GM03348 (cell line): Measurements from ENCODE around the gene DDX10.
"Not testable (repeated sequence)": the region's sequence is repeated elsewhere in the genome, so short reads cannot be mapped to it uniquely, and the experiment has no call there.

Experiments used
- DNase-seq: peaks from one replicate; pipeline ENCODE4 v3.0.0; 2012; ENCODE audit warnings: low spot score

DDX10 gene

DNA sequence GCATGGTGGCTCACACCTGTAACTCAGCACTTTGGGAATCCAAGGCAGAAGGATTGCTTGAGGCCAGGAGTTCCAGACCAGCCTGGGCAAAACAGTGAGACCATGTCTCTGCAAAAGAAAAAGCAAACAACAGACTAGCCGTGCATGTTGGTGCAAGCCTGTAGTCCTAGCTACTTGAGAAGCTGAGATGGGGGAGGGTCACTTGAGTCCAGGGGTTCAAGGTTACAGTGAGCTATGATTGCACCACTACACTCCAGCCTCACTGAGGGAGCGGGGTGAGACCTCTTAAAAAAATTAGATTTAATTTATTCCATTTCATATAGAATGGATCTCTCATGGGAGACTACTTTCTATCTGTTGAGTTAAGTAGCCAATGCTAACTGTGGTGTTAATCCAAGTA, 50.4 kb downstream of the DDX10 start:
- DNase-seq = no peak

DNA sequence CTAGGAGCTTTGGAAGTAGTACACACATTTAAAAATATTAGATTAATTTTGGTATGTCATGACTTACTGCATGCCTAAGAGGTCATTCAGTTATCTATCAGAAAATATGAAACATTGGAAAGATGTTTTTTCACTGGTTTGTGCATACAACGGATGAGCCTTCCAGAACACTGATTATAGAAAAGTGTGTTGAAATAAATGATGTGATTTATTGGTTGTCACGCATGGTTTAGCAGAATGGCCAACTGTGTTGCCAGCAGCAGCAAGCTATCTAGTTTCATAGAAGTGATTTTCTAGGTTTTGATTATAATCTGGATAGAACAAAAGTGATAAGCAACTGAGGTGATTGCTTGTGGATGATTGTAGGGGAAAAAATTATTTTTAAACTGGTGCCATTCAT, 53.6 kb downstream of the DDX10 start:
- DNase-seq = no peak

DNA sequence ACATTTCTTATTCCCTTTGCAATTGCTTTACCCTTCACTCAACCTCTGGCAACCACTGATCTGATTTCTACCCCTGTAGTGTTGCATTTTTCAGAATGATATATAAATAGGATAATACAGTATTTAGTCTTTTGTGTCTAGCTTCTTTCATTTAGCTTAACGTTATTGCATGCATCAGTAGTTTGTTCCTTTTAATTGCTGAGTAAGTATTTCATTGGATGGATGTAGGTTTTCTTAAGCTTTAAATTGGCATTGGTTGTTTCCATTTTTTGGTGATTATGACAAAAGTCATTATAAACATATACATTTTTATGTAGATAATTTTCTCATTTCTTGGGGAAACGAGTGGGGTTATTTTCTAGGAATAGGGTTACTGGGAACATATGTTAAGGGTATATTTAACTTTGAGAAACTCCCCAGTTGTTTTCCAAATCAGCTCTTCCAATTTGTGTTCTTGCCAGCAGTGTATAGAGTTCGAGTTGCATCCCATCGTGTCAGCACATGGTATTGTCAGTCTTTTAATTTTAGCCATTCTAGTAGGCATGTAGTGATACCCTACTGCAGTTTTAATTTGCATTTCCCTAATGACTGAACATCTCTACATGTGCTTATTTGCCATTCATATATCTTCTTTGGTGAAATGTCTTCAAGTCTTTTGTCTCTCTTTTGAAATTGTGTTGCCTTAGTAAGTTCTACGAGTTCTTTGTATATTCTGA, 60.3 kb downstream of the DDX10 start:
- DNase-seq = no peak

DNA sequence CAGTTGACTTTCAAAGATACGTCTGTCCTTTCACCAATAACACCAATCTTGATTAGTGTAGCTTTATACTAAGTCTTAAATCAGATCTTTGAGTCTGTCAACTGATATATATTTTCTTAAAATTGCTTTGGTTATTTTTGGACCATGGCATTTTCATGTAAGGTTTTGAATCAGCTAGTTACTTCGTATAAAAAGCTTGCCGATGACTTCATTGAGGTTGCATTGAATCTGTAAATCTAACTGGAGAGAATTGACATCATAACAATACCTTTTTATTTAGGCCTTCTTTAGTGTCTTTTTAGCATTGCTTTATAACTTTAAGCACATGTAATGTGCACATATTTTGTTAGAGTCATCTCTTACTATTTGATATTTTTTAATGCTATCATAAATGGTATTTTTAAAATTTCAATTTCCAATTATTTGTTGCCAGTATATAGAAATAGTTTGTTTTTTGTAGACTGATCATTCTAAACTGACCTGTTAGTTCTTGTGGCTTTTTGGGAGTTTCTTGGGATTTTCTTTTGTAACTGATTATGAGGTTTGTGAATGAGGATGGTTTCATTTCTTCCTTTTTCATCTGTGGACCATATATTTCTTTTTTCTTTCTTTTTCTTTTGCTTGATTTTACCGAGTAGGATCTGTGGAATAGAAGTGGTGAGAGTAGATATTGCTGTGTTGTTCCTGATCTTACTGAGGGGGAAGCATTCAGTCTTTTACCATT, 61.4 kb downstream of the DDX10 start:
- no peak for DNase-seq

DNA sequence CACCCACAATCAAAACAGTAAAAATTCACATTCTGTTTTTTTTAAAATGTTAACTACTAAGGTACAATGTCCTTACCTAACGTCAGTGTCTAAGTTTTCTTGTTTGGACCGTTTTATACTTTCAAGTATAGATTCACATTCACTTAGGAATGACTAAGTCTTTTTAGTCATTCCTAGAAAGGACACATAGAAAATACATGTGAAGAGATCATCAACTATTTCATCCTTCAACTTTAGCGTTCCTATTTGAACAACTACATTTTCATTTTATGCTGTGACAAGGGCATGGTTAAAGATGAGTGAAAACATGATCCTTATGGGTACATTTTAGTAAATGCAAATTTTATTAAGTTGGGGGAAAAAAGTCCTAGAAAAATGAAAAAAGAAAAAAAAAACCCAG, 62.8 kb downstream of the DDX10 start:
- no peak for DNase-seq

DNA sequence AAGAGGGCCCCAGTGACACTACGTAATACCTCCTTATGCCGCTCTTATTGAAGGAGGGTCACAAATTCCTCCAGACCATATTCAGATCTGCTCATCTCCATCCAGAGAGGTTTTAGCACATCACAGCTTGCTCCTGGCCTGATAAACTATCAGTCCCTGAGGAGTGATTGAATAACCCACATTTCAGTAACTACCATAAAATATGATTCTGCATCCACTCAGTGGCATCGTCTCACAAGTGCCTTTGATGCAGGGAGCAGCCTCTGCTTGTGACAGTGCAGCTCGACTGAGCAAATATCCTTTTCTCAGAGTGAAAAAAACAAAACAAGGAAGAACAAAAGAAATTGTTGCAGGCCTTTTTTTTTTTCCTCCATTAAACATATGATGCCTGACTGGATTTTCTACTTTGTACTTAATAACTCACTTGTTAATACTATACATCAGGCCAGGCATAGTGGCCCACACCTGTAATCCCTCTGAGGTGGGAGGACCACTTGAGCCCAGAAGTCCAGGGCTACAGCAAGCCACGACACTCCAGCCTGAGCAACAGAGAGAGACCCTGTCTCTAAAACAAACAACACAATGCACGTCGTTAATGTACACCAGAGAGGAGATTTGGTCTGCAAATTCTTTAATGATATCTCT, 64.5 kb downstream of the DDX10 start:
- DNase-seq = no peak

DNA sequence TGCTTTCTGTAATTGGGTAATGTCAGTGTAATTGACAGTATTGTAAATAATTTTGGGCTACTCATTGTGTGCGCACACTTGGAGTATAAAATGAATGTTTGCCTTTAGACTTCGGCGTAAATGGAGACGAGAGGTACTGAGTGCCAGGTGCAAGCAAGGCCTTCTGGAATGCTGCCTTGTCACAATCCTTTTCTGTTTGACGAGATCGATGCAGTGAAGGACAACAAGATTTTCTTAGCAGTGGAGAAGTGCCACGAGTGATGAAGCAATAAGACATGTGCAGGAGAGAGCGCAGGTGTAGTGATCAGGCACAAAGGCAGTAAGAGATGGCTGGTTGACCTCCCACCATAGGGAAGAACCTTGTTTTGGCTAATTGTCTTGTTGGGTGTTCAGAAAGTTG, 67.5 kb downstream of the DDX10 start:
- DNase-seq = no peak

DNA sequence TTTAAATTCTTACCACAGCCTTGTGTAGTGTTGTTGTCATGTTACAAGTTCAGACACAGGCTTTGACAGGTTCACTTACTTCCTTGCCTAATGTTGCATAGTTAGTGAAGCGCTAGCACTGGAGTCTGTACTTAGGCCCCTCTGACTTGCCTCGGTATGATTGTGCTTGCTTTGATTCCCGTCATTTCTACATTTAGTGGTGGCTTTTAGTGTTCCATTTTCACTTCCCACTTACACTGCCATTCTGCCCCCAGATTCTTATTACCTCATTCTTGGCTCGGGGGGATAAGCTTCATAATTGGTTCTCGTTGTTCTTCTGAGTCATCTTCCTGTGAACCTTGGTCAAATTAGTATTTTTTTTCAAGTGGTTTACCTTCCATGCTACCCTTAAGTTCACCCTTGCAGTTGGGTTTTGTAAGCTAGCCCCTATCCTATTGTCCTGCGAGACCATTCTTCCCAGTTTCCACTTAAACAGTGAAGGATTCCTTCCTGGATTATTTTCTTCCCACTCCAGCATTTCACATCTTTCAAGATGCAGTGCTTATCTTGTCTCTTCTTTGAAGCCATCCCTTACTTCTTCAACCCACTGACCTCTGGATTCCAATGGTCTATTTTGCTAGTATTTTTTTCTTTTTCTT, 68.7 kb downstream of the DDX10 start:
- DNase-seq = peak; percentile 4

DNA sequence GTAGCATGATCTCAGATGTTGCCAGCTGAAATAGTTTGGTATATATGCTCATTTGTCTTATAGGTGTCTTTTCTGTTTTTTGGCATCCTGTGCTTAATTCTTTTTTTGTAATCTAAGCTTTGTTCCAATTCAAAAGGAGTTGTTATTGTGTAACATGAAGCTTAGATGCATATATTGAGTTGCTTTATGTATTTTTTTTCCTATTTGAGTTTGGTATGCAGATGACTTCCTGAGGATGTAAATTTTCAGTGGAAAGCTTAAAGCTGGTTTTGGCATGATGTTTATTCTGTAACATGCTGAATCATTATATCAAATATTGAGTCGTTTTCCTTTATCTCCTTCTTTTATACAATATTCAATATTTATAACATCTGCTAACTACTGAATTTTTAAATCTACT, 69.4 kb downstream of the DDX10 start:
- no peak for DNase-seq

DNA sequence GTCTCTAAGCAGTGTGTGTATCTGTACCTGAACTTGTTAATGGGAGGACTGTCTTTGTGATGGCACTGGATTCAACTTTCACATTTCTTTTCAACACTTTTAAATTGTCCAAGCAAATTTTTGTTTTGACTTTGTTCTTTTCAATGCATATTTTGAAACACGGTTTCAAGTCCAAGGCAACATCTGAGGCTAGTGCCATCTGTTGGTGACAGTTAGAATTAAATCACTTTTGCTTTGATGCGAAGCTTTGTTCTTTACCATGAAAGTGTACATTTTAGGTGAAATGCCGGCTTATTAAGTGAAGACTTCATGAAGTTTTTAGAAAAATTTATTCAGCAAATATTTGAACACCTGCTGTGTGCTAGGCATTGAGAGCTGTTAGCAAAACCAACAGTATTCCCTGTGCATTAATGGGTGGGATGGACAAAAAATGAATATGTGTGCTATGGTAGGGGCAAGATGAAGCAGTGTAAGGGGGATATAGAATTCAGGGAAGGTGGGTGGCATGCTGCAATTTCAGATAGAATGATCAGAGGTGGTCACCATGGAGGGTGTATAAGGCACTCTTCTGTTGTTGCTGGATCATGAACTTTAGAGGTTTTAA, 70.2 kb downstream of the DDX10 start:
- DNase-seq = no peak

DNA sequence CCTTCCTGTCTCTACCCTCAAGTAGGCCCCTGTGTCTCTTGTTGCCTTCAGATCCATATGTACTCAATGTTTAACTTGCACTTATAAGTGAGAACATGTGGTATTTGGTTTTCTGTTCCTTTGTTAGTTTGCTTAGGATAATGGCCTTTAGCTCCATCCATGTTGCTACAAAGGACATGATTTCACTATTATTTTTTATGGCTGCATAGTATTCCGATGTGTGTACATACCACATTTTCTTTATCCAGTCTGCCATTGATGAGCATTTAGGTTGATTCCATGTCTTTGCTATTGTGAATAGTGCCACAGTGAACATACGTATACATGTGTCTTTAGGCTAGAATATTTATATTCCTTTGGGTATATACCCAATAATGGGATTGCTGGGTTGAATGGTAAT, 75.3 kb downstream of the DDX10 start:
- DNase-seq = not testable (repeated sequence)

DNA sequence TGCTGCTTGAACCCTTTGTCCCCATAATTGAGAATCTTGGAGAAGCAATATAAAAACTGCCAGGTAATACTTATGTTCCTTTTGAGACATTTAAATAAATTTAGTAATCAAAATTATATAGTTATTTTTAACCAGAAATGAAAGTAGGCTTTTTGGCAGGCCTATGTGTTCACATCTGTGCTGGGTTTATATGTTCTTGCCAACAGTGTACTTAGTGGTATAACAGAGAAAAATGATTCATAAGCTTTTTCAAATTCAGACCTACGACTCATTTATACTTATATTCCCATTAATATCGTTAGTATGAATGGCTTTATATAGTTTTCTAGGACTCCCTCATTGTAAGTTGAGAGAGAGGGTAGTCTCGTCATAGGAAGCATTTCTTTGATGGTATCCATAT, 79.0 kb downstream of the DDX10 start:
- peak; percentile 15 for DNase-seq

DNA sequence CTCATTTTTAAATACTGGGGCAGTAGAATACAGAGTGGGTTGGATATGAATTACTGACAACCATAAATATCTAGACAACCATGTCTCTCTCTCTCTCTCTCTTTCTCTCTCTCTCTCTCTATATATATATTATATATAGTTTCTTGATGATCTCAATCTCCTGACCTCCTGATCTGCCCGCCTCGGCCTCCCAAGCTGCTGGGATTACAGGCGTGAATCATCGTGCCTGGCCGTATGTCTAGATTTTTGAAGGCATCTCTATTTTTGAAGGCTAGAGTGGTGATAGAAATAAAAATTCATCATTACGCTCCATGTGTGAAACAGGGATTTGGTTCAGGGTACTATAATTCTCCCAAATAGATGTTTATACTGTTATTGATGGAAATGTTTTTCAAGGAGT, 84.1 kb downstream of the DDX10 start:
- no peak for DNase-seq

DNA sequence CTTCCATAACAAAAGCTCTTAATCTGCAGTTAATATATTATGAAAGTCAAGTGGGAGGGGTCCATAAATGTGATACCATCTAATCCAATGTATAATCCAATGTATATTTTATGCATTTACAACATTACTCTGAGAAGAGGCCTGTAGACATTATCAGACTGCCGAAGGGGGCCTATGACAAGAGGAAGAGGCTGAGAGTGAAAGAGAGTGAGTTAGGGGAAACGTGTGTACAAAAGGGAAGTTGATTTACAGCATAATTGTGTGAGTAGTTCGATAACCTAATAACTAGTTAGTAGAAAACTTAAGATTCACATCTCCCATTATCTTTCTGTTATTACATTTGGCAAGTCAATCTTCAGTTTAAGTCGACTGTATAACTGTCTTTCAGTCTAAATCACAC, 86.6 kb downstream of the DDX10 start:
- no peak for DNase-seq

DNA sequence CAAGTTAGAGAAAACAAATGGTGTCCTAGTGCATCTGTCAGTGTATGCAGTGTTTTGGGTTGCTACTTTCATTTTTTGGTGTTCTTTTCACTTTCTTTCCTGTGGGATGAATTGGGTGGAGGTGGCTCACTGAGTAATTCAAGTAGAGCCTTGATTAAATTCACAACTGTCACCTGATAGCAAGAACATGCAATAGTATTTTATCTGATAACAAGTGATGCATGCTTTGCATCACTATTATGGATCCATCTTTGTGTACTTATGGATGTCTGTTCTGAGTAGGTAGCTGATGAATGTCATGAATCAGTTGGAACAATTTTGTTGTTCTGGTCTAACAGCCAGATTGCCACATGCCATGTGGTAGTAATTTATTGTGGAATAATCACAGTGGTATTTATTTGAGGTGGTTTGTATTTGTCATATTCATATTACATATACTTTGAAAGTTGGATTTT, 87.5 kb downstream of the DDX10 start:
- DNase-seq = no peak

DNA sequence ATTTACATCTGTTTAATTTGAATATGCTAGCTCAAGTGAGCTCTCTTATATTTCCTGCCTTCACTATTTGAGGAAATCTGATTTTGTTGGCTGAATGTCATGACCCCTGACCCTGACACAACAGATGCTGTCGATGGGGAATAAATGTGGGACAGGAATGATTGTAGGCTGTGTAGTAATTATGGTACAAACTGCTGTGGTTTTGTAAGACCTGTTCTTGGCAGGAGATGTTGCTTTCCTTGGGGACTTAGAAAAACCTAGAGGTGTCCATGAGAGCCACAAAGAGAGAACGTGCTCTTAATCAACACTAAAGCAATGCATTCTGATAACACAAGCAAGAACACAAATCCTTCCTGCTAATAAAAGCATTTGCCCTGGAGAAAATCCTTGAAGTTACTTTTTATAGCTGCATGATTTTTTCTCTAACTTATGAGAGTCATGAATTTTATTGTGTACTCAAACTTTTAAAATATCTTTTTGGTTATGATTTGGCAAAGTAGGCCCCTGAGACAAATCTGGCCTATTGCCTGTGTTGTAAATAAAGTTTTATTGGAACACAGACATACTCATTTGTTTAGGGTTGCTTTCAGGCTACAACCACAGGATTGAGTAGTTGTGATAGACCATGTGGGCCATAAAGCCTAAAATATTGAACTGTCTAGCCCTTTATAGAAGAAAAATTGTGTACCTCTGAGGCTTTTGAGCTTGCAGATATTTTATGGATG, 90.2 kb downstream of the DDX10 start:
- DNase-seq = no peak

DNA sequence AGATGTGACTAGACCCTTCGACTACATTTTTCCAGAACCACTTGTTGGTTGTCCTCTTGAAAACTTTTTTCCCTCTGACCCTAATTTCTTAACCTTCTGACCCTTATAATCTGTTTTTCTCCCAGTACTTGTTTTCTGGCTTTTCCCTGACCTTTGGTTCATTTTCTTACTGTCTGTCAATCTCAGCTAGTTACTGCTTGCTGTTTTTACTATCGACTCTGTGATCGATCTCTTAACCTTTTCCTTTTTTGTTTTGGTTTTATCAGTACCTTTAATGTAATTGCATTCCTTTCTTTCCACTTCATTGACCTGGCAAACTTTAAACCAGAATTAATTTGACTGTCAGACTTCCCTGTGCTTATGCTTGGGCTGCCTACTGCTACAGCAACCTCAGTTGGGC, 92.8 kb downstream of the DDX10 start:
- DNase-seq = no peak

DNA sequence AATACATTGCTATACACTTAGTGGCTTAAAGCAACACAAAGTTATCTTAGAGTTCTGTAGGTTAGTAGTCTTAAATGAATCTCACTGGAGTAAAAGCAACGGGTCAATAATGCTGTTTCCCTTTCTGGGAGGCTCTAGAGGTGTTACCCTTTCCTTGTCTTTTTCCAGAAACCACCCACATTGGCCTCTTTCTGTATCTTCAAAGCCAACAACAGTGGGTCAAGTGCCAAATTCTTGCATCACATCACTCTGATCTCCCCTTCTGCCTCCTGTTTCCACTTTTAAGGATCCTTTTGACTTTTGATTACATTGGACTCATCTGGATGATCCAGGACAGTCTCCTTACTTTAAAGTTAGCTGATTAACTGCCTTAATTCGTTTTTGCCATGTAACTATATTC, 93.6 kb downstream of the DDX10 start:
- DNase-seq = no peak

DNA sequence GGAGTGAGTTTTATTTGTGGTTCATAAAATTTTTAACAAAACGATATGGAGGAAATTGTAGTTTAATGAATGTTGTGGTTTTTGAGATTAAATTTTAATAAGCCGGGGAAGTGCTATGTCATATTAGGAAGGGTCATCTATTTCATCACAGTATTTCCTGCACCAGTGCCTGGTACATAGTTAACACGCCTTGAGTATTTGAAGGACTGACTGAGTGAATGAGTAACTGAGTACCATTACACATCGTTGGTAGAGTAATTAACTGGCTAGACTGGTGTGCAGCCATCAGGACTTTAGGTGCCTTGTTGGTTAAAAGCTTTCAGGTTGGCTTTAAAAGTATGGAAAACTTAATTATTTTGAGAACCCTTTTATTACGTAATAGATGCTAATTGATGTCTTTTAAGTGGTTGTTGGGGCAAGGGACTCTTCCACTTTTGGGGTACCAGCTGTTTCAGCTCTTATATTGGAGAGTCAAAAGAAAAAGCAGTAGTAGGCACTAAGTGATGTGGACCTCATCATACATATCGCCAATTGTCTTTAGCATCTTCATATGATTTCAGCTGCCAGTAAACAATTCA, 101.8 kb downstream of the DDX10 start:
- no peak for DNase-seq

DNA sequence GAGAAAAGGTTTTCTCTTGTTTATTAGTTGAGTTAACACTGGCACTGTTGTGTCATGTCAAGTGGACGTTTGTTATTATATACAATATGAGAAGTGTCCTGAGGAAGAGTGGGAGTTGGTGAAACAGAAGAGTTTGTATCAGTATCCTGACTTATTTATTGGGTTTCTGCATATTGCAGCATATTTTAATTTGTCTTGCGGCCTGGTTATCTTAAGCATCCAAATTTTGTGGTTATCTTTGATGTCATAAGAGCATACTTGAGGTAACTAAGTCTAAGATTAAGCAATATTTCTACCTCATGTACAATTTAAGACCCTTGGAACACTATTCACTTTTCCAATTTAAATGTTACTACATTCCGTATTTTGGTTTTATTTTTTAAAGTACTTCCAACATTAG, 103.5 kb downstream of the DDX10 start:
- no peak for DNase-seq

DNA sequence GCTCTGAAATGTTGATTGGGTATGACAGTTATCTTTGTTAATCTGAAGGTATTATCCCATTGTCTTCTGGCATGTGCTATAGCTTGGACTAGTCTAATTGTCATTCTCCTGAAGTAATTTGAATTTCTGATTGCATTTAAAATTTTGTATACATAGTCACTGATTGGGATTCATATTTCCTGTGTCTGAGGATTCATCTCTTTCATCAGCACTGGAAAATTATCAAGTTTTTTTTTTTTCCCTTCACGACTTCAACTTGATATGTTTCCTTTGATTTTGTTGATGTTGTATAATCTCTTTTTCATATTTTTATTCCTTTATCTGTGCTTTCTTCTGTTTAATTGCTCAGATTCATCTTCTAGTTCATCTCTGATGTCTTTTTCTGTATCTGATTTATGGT, 104.1 kb downstream of the DDX10 start:
- DNase-seq = no peak
